Stomach smooth muscle (tissue), 2 donors: Measurements from ENCODE around the gene FLT4.

Experiments used
- H3K27ac ChIP-seq: one replicate; pipeline ENCODE4 v1.7.0; 2013; ENCODE audit warnings: mild to moderate bottlenecking, low read length, inconsistent platforms
- H3K27me3 ChIP-seq, 2 donors: one replicate each; pipeline ENCODE4 v1.7.0; 2013; ENCODE audit warnings: low read length in 2 of 2; ENCODE audit not compliant: insufficient read depth in 2 of 2, control insufficient read depth in 1 of 2
- H3K36me3 ChIP-seq, 2 donors: one replicate each; pipeline ENCODE4 v1.7.0; 2013; ENCODE audit warnings: low read length in 2 of 2; ENCODE audit not compliant: control insufficient read depth in 2 of 2, insufficient read depth in 2 of 2
- H3K4me1 ChIP-seq: one replicate; pipeline ENCODE4 v1.7.0; 2013; ENCODE audit warnings: low read length; ENCODE audit not compliant: control insufficient read depth, insufficient read depth
- H3K4me3 ChIP-seq, 2 donors: one replicate each; pipeline ENCODE4 v1.7.0; 2013; ENCODE audit warnings: low read length in 2 of 2
- H3K9ac ChIP-seq, 2 donors: one replicate each; pipeline ENCODE4 v1.7.0; 2013; ENCODE audit warnings: low read length in 2 of 2, mild to moderate bottlenecking in 1 of 2
- H3K9me3 ChIP-seq, 2 donors: one replicate each; pipeline ENCODE4 v1.7.0; 2013; ENCODE audit warnings: low read length in 2 of 2; ENCODE audit not compliant: control insufficient read depth in 2 of 2
- donor health status: healthy.
- donor health status: Pancreatic carcinoma.

Gene FLT4

DNA sequence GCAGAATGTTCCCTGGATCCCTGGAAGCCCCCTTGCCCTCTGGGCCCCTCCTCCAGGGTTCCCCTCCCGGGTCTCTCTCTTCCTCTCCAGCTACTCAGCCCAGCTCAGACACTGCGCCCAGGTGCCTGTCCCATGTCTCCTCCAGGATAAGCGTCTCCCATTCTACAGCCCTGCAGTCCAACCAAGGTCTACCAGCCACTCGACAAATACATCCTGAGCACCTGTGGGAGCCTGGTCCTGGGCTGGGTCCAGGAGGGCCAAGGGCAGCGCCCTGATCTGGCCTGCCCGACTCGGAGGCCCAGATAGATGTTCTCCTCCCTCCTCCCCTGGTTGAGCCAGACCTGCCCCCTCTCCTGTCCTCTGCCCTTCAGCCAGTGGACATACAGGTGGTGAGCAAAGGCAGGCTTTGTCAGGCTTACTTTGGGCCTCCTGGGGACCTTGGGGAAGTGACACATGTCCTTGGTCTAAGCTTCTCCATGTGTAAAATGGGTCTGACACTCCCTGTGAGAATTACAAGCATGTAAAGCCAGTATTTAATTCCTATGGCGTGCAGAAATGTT, 1.4 kb downstream of the FLT4 start:
- H3K9ac ChIP-seq: no peak overlapping the region
- H3K27ac ChIP-seq: no peak overlapping the region
- H3K9me3 ChIP-seq: no peaks in the 10 kb centered on the region
- H3K36me3 ChIP-seq: no peaks in the 10 kb centered on the region
- peaks cover 22 to 53% of the 10 kb centered on the region in 2 donors for H3K27me3 ChIP-seq
- no peak overlapping the region for H3K4me3 ChIP-seq
- peaks cover 16% of the 10 kb centered on the region for H3K4me1 ChIP-seq

DNA sequence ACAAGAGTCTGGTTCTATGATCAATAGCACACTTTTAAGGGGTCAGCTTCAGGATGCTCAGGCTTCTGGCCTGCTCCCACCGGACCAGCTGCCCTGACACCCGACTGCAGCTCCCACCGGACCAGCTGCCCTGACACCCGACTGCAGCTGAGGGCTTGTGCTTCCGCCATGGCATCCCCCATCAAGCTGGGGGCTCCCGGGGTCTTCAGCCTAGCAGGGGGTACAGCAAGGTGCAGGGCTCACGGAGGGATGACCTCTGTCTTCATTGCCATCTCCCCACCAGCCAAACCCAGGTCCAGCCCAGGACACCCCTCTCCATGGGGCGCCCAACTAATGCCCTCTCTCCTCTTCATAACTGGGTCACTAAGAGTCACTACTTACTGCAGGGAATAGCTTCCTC, 1.9 kb downstream of the FLT4 start:
- no peak overlapping the region for H3K4me3 ChIP-seq
- H3K36me3 ChIP-seq: no peaks in the 10 kb centered on the region
- peaks cover 16% of the 10 kb centered on the region for H3K4me1 ChIP-seq
- H3K27me3 ChIP-seq: peaks cover 19 to 53% of the 10 kb centered on the region in 2 donors
- no peaks in the 10 kb centered on the region for H3K9me3 ChIP-seq
- no peak overlapping the region for H3K27ac ChIP-seq
- no peak overlapping the region for H3K9ac ChIP-seq

DNA sequence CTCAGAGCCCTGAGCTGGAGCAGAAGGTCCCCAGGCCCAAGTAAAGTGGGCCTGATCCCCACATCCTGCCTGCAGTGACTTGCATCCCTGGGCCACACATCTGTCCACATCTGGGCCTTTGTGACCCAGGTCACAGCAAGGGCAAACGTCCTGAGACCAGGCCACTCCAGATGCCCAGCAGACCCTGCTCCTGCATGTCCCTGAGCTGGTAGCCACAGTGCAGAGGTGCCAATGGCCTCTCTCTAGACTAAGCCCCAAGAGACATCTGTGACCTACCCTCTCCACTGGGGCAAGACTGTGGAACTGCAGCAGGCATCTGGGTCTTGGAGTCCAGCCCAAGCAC, 2.5 kb downstream of the FLT4 start:
- no peaks in the 10 kb centered on the region for H3K9me3 ChIP-seq
- H3K4me3 ChIP-seq: no peak overlapping the region
- H3K27ac ChIP-seq: no peak overlapping the region
- H3K27me3 ChIP-seq: peaks cover 19 to 53% of the 10 kb centered on the region in 2 donors
- H3K4me1 ChIP-seq: peaks cover 16% of the 10 kb centered on the region
- H3K36me3 ChIP-seq: no peaks in the 10 kb centered on the region
- no peak overlapping the region for H3K9ac ChIP-seq

DNA sequence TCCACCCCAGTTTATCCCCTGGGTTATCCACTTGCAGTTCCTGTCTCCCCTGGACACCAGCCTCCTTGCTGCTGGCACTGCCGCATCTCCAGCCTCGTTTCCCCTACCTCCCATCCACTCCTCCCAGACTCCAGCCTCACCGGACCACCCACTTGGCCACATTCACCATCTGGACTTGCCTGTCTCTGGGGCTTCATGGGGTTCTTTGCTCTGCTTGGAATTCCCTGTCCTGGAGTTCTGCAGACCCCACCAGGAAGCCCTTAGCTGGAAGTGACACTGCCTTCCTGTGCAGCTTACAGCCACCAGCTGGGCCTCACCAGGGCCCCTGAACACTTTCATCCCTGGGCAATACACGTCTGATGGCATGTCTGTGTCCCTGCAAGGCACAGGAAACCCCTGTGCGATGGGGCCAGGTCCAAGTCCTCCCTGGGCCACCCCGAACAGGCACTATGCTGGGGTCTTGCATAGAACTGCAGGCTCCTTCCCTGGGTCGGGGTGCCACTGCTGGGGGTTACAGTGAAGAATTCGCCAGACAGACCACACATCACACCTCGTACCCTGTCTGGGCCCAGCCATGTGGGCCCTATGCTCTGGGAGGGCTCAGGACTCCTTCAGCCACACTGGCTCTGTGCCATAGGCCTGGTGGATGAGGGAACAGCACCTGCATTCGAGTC, 3.0 kb downstream of the FLT4 start:
- Histone ChIP-seq H3K4me3 (no peak overlapping the region), H3K9ac (no peak overlapping the region), H3K27me3 (peaks cover 19 to 53% of the 10 kb centered on the region in 2 donors), H3K4me1 (peaks cover 16% of the 10 kb centered on the region), H3K36me3 (no peaks in the 10 kb centered on the region), H3K9me3 (no peaks in the 10 kb centered on the region), H3K27ac (no peak overlapping the region)

DNA sequence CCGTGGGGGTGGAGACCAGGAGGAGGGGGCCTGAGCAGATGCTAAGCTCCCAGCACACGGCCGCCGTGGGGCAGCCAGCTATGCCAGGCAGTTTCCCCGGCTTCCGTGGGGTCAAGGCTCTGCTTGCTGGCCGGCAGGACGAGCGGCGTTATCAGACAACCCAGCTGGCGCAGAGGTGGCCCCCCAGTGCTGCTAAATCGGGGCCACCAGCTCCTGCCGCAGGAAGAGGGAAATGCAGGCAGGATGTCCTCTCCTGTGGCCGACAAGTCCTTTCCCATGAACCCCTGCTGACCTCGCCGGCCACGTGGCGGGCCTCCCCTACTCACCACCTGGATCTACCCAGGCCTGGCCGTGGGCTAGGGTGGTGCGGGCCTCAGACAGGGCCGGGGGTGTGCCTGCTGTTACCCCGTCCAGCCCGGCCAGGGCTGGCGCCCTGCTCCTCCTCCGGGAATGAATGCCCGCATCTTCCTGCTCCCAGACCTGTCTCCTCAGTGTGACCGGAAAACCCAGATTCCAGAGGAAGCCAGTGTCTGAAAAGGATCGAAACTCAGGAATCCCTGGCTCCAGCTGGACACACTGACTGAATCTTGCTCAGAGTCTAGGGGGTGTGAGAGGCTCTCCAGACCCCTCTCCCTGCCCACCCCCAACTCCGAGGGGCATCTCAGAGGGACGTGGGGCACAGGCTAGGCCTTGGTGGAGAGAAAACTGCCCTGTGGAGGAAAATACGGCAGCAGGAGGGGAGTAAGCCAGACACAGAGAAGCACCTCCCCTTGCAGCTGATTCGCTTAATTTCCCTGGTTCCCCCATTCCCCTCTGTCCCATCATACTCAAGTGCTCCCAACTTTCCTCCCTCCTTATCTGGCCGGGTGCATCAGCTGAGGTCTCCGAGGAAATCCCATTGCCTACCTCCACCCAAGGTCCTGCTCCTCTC, 3.9 kb downstream of the FLT4 start:
- Histone ChIP-seq H3K9me3 (no peaks in the 10 kb centered on the region), H3K27me3 (peaks cover 19 to 46% of the 10 kb centered on the region in 2 donors), H3K4me3 (no peak overlapping the region), H3K27ac (no peak overlapping the region), H3K4me1 (peaks cover 16% of the 10 kb centered on the region), H3K36me3 (no peaks in the 10 kb centered on the region), H3K9ac (no peak overlapping the region)

DNA sequence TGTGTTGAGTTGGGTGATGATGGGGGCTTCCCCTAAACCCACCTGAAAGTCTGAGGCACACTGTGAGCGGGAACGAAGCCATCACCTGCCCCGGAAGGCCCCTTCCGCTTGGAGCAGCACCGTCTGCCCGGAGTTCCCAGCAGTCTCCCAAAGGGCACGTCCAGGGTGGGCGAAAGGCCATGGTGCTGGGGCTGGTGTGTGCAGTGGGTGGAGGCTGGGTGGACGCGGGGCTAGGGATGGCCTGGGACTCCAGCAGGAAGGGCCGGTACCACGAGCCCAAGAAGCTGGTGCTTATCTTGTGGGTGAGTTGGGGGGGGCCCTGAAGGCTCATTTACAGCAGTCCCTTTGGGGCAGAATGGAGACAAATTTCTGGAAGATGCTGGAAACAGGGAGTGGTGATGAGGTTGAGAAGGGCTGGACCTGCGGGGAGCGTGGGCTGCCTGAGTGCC, 4.6 kb downstream of the FLT4 start:
- Histone ChIP-seq H3K27me3 (peaks cover 16 to 40% of the 10 kb centered on the region in 2 donors), H3K9ac (no peak overlapping the region), H3K4me3 (no peak overlapping the region), H3K9me3 (no peaks in the 10 kb centered on the region), H3K4me1 (peaks cover 14% of the 10 kb centered on the region), H3K36me3 (no peaks in the 10 kb centered on the region), H3K27ac (no peak overlapping the region)

DNA sequence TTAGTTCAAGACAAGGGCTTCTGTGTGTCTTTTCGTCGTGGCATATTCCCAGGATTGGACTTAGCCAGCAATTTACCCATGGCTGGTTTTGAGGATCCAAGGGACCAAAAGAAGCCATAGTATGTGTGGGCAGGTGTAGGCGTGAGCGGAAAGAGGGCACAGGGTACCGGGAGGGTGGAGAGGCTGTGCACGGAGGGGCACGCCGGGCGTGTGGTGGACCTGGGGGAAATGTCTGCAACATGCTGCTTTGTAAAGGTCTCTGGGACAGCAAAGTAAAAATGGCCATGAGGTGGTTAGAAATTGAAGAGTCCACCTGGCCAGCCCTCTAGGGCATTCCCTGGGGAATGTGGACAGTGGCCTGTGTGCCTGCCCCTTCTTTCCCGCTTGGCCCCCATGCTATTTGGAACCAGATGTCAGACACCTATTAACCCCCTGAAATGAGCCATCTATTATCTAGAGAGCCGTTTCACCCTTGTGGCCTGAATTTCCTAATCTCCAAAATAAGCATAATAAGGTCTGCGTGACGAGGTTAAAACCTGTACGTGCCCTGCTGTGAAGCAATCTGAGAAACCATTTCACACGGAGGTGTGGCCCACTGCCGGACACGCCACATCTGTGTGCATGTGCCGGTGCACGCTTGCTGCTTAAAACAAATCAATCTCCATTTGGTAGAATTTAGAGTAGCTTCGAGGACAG, 5.1 kb downstream of the FLT4 start:
- H3K9me3 ChIP-seq: no peaks in the 10 kb centered on the region
- H3K9ac ChIP-seq: no peak overlapping the region
- peaks cover 16 to 36% of the 10 kb centered on the region in 2 donors for H3K27me3 ChIP-seq
- H3K27ac ChIP-seq: no peak overlapping the region
- no peaks in the 10 kb centered on the region for H3K36me3 ChIP-seq
- no peak overlapping the region for H3K4me3 ChIP-seq
- peaks cover 9% of the 10 kb centered on the region for H3K4me1 ChIP-seq

DNA sequence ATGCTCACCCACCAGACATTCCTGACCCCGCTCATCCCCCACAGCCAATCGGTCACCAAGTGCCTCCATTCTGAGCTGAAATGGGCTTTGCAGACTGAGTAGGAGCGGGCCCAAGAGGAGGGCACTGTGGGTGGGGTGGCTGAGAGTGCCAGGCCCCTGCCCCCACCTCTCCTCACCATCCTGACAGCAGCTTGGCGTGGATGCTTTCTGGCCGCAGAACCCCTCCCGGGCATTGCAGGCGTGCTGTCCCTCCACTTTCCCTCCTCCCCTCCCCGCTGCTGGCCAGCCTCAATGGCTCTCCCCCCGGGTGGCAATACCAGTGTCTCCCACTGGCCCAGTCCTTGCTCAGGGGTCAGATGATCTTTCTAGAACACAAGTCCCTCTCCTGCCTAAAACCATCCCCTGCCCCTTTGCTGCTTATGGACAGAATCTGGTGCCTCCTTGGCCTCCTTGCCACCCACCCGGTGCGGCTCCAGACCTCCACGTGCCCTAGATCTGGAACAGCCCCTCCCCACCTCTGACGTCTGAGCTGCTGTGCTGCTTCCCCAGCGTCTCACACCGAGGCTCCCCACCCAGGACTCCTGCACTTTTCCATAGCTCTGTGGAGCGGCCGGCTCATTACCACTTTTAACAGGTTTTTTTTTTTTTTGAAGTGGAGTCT, 6.1 kb downstream of the FLT4 start:
- Histone ChIP-seq H3K27me3 (peaks cover 14 to 26% of the 10 kb centered on the region in 2 donors), H3K4me3 (no peak overlapping the region), H3K4me1 (peaks cover 4% of the 10 kb centered on the region), H3K27ac (no peak overlapping the region), H3K9me3 (no peaks in the 10 kb centered on the region), H3K9ac (no peak overlapping the region), H3K36me3 (no peaks in the 10 kb centered on the region)

DNA sequence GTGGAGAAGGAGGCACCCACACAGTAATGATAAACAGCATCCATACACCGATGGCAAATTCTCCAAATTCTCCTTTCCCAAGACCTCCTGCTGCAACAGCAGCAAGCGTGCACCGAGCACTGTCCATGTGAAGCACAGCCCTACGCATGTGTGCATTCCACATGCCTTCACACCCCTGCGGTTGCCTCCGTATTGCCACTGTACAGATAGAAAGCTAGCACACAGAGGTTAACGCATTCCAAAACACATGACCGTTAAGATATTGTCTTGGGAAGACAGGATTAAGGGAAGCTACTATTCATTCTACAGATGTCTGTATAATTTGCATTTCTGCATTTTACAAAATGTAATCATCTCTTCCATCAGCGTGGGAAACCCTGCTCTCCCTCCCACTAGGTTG, 6.6 kb downstream of the FLT4 start:
- no peak overlapping the region for H3K9ac ChIP-seq
- no peak overlapping the region for H3K27ac ChIP-seq
- no peaks in the 10 kb centered on the region for H3K9me3 ChIP-seq
- H3K27me3 ChIP-seq: peaks cover 9 to 21% of the 10 kb centered on the region in 2 donors
- no peak overlapping the region for H3K4me3 ChIP-seq
- H3K4me1 ChIP-seq: peaks cover 4% of the 10 kb centered on the region
- H3K36me3 ChIP-seq: no peaks in the 10 kb centered on the region

DNA sequence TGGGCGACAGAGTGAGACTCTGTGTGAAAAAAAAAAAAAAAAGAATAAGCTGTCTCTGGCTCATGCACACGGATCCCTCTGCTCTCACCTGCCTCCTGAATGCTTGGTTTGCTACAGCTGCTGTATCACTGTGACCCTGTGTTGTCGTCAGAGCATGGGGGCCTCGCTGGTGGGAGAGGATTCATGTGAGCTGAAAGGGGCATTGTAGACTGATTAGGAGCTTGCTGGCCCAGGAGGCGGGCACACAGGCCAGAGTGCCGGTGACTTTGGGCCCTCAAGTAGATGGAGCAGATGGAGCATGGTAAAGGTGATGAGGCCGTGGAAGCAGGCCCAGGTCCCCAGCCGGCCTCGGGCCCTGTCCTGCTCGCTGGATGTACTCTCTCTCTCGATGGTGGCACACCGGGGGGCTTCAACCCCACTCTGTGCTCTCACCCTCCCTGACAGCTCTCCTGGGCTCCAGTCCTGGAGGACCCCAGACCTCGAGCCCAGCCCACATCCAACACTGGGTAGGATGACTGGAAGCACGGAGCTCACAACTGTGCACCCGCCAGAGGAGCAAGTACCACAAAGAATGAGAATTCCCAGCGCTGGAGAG, 7.1 kb downstream of the FLT4 start:
- Histone ChIP-seq H3K4me3 (no peak overlapping the region), H3K27me3 (peaks cover 6 to 16% of the 10 kb centered on the region in 2 donors), H3K4me1 (peaks cover 4% of the 10 kb centered on the region), H3K9ac (no peak overlapping the region), H3K36me3 (no peaks in the 10 kb centered on the region), H3K9me3 (no peaks in the 10 kb centered on the region), H3K27ac (no peak overlapping the region)
